ENCODE data around the gene KIF26B.
"Not testable (repeated sequence)": the region's sequence is repeated elsewhere in the genome, so short reads cannot be mapped to it uniquely, and the experiment has no call there.

KIF26B gene

GRCh38 chr1:245383396-245384330 lies 228.9 kb downstream of the KIF26B start:
- no peak for DNase-seq (ENCODE audit: low read depth in 2 of 2)

- no peak for DNase-seq (ENCODE audit: low read depth in 2 of 2)
Observed at GRCh38 chr1:245386297-245386971, 231.6 kb downstream of the KIF26B start.

GRCh38 chr1:245388687-245389086 lies 233.9 kb downstream of the KIF26B start:
- no peak for DNase-seq (ENCODE audit: low read depth in 2 of 2)

- DNase-seq (ENCODE audit: low read depth in 2 of 2): no peak
Observed at GRCh38 chr1:245389873-245390272, 235.1 kb downstream of the KIF26B start.

- DNase-seq (ENCODE audit: low read depth in 2 of 2): no peak
Observed at GRCh38 chr1:245390975-245391374, 236.2 kb downstream of the KIF26B start.

GRCh38 chr1:245393694-245394093 lies 238.9 kb downstream of the KIF26B start:
- DNase-seq (ENCODE audit: low read depth in 2 of 2): no peak

GRCh38 chr1:245395680-245396079 lies 240.9 kb downstream of the KIF26B start:
- no peak for DNase-seq (ENCODE audit: low read depth in 2 of 2)

GRCh38 chr1:245396615-245397014 lies 241.8 kb downstream of the KIF26B start:
- no peak for DNase-seq (ENCODE audit: low read depth in 2 of 2)

GRCh38 chr1:245397771-245398170 lies 243.0 kb downstream of the KIF26B start:
- no peak for DNase-seq (ENCODE audit: low read depth in 2 of 2)

GRCh38 chr1:245398180-245398579 lies 243.4 kb downstream of the KIF26B start:
- DNase-seq (ENCODE audit: low read depth in 2 of 2): no peak

- DNase-seq (ENCODE audit: low read depth in 2 of 2): no peak
Observed at GRCh38 chr1:245401881-245402587, 247.2 kb downstream of the KIF26B start.

- not testable (repeated sequence) for DNase-seq (ENCODE audit: low read depth in 2 of 2)
Observed at GRCh38 chr1:245402998-245403397, 248.2 kb downstream of the KIF26B start.

- no peak for DNase-seq (ENCODE audit: low read depth in 2 of 2)
Observed at GRCh38 chr1:245404527-245404926, 249.7 kb downstream of the KIF26B start.

- no peak for DNase-seq (ENCODE audit: low read depth in 2 of 2)
Observed at GRCh38 chr1:245404952-245405351, 250.2 kb downstream of the KIF26B start.

GRCh38 chr1:245406426-245406825 lies 251.6 kb downstream of the KIF26B start:
- no peak for DNase-seq (ENCODE audit: low read depth in 2 of 2)

- no peak for DNase-seq (ENCODE audit: low read depth in 2 of 2)
Observed at GRCh38 chr1:245407983-245408382, 253.2 kb downstream of the KIF26B start.

- no peak for DNase-seq (ENCODE audit: low read depth in 2 of 2)
Observed at GRCh38 chr1:245409341-245410195, 254.8 kb downstream of the KIF26B start.

GRCh38 chr1:245411245-245412036 lies 256.7 kb downstream of the KIF26B start:
- no peak for DNase-seq (ENCODE audit: low read depth in 2 of 2)

- DNase-seq (ENCODE audit: low read depth in 2 of 2): no peak
Observed at GRCh38 chr1:245412306-245412705, 257.5 kb downstream of the KIF26B start.

GRCh38 chr1:245416781-245417180 lies 262.0 kb downstream of the KIF26B start:
- no peak for DNase-seq (ENCODE audit: low read depth in 2 of 2)

GRCh38 chr1:245418077-245418476 lies 263.3 kb downstream of the KIF26B start:
- no peak for DNase-seq (ENCODE audit: low read depth in 2 of 2)
